ENCODE measurements around the gene GPR39.

GPR39 gene

DNA sequence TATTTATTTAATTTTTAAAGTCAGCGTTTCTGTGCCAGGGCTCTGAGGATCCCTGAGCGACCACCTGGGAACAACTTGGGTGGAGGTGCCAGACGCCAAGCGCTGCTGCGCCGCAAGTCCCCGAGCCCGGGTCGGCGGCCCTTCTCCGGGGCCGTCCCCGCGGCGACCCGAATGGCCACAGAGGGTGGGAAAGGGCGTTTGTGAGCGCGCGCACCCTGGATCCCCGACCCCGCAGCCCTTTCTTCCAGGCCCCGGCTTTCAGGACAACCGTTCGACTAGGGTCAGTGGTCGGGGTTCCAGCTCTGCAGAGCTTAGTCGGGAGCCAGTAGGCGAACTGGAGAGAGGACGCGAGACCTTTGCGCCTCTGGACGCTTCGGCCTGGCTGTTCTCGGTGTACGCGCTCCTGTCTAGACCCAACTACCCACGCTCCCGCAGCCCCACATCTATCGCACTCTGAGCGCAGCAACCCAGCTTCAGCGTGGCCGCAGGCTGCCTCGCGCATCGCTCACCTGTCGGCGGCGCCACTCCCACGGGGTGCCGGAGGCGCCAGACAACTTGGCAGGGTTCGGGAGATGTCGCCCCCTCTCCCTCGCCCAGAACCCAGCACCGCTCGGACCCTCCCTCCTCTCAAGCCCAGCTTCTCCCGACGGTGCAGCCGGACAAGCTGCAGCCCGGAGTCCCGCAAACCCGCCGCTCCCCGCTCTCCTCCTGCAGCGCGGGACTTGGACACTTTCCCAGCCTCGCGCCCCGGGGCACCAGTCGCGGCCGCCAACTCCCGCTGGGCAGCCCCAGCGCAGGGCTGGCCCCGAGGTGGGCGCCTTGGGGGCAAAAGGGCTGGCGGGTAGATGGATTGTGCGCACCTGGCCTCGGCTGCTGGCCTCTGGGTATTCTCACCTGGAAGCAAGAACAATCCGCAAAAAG lies 252.6 kb downstream of the GPR39 start:
- Histone ChIP-seq H3K4me1 (ENCODE audit: control insufficient read depth, low read length) (no peaks in the 10 kb centered on the region), H3K4me2 (ENCODE audit: low read length) (no peak overlapping the region), H3K27ac (ENCODE audit: low read depth, low read length) (no peak overlapping the region), H3K79me2 (ENCODE audit: control insufficient read depth, low read length) (no peaks in the 10 kb centered on the region), H3K4me3 (ENCODE audit: low read length) (no peak overlapping the region), H3F3A (ENCODE audit: control insufficient read depth, insufficient read depth) (no peaks in the 10 kb centered on the region), H4K20me1 (ENCODE audit: control insufficient read depth, insufficient read depth, low read depth, low read length) (no peaks in the 10 kb centered on the region), H3K36me3 (ENCODE audit: control insufficient read depth, low read length) (no peaks in the 10 kb centered on the region), H3K9me2 (replicated peaks; ENCODE audit: control insufficient read depth, low read length) (no peaks in the 10 kb centered on the region), H3K27me3 (ENCODE audit: control insufficient read depth, low read length) (no peaks in the 10 kb centered on the region), H3K9me3 (ENCODE audit: control insufficient read depth, insufficient read depth, low read length) (peaks cover 5% of the 10 kb centered on the region; the same call in 1 of the 2 replicates)
- TF ChIP-seq, protein P1, sequence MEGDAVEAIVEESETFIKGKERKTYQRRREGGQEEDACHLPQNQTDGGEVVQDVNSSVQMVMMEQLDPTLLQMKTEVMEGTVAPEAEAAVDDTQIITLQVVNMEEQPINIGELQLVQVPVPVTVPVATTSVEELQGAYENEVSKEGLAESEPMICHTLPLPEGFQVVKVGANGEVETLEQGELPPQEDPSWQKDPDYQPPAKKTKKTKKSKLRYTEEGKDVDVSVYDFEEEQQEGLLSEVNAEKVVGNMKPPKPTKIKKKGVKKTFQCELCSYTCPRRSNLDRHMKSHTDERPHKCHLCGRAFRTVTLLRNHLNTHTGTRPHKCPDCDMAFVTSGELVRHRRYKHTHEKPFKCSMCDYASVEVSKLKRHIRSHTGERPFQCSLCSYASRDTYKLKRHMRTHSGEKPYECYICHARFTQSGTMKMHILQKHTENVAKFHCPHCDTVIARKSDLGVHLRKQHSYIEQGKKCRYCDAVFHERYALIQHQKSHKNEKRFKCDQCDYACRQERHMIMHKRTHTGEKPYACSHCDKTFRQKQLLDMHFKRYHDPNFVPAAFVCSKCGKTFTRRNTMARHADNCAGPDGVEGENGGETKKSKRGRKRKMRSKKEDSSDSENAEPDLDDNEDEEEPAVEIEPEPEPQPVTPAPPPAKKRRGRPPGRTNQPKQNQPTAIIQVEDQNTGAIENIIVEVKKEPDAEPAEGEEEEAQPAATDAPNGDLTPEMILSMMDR (IDR thresholded peaks at IDR 0.05; ENCODE audit: low read depth, low read length, poor library complexity, severe bottlenecking), result no peak
- TF ChIP-seq EZH2phosphoT487 (IDR thresholded peaks at IDR 0.05; ENCODE audit: borderline replicate concordance, low read length), result no peak

DNA sequence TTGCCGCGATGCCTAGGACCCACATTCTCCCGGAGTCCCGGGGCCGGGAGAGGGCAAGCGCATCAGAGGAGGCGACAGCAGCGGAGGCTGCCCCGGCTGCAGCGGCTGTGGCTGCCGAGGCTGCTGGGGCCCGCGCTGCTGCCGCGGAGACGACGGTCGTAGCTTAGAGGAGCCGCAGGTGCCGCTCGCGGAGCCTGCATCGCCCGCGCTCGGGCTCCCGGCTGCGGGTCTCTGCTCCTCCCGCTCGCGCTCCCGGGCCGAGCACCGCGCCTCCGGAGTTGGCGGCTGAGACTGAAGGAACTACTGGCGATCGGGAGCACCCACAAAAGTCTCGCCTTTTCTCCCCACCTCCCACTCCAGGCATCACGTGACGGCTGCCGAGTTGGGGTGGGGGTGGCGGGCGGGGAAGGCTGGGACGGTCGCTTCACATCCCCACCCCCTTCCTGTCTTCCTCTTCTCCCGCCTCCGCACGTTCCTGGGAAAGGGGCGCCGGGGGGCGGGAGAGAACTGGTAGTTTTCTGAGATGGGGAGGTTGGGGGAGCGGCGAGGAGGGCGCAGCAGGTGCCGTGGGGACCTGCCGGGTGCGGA lies 253.4 kb downstream of the GPR39 start, which contains the start of gene LYPD1:
Gene LYPD1, minus strand, starts transcription at position 298 of the 588 bp plus-strand sequence. Its CDS starts 273 bp downstream, at position 25.
- H3K4me3 ChIP-seq (ENCODE audit: low read length), result no peak within 1 kb of the TSS
- no peak within 1 kb of the TSS for H3K27ac ChIP-seq (ENCODE audit: low read depth, low read length)

DNA sequence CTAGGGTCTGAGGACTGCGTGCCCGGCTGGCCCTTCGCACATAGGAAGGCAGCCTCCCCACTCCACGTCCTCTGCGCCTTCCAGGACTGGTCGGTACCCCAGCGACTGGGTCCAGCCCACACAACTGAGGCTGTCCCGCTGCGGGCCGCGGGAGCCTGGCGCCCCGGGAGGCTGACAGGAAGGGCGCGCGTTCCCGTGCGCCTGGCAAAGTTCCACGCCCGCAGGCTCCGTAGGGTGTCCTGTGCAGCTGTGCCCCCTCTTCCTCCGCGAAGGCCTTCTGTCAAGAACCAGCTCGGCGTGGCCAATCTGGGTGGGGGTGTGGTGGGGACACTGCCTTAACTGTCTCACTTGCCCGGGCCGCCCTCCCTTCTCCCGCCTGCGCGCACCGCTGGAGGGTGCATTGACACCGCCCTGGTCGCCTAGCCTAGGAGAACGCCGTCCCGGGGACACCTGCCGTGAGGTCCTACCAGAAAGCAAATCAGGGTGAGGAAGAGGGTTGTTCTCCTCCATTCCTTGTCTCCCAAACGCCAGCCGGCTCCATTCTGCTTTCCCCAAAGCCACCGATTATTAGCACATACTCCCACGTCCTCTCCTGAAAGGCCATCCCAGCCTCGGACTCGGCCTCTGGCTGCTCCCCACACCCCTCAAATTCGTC lies 254.0 kb downstream of the GPR39 start:
- Histone ChIP-seq H3K36me3 (ENCODE audit: control insufficient read depth, low read length) (no peaks in the 10 kb centered on the region), H3K4me2 (ENCODE audit: low read length) (no peak overlapping the region), H4K20me1 (ENCODE audit: control insufficient read depth, insufficient read depth, low read depth, low read length) (no peaks in the 10 kb centered on the region), H3K4me1 (ENCODE audit: control insufficient read depth, low read length) (no peaks in the 10 kb centered on the region), H3K79me2 (ENCODE audit: control insufficient read depth, low read length) (no peaks in the 10 kb centered on the region), H3F3A (ENCODE audit: control insufficient read depth, insufficient read depth) (no peaks in the 10 kb centered on the region), H3K27ac (ENCODE audit: low read depth, low read length) (no peak overlapping the region), H3K4me3 (ENCODE audit: low read length) (no peak overlapping the region), H3K9me3 (ENCODE audit: control insufficient read depth, insufficient read depth, low read length) (peaks cover 5% of the 10 kb centered on the region; the same call in 1 of the 2 replicates), H3K9me2 (replicated peaks; ENCODE audit: control insufficient read depth, low read length) (no peaks in the 10 kb centered on the region), H3K27me3 (ENCODE audit: control insufficient read depth, low read length) (no peaks in the 10 kb centered on the region)
- no peak for TF ChIP-seq EZH2phosphoT487 (IDR thresholded peaks at IDR 0.05; ENCODE audit: borderline replicate concordance, low read length)
- TF ChIP-seq, protein P1 (IDR thresholded peaks at IDR 0.05; ENCODE audit: low read depth, low read length, poor library complexity, severe bottlenecking), result no peak

More for the DNA sequence above, 253.4 kb downstream of the GPR39 start, which contains the start of gene LYPD1:
- Histone ChIP-seq H3K4me2 (ENCODE audit: low read length) (no peak within 1 kb of the TSS), H3K36me3 (ENCODE audit: control insufficient read depth, low read length) (no peaks in the 10 kb centered on the region), H3K4me1 (ENCODE audit: control insufficient read depth, low read length) (no peaks in the 10 kb centered on the region), H3K9me2 (replicated peaks; ENCODE audit: control insufficient read depth, low read length) (no peaks in the 10 kb centered on the region), H3K79me2 (ENCODE audit: control insufficient read depth, low read length) (no peaks in the 10 kb centered on the region), H3F3A (ENCODE audit: control insufficient read depth, insufficient read depth) (no peaks in the 10 kb centered on the region), H4K20me1 (ENCODE audit: control insufficient read depth, insufficient read depth, low read depth, low read length) (no peaks in the 10 kb centered on the region), H3K9me3 (ENCODE audit: control insufficient read depth, insufficient read depth, low read length) (peaks cover 5% of the 10 kb centered on the region; the same call in 1 of the 2 replicates), H3K27me3 (ENCODE audit: control insufficient read depth, low read length) (no peaks in the 10 kb centered on the region)
- TF ChIP-seq EZH2phosphoT487 (IDR thresholded peaks at IDR 0.05; ENCODE audit: borderline replicate concordance, low read length), result no peak
- TF ChIP-seq, protein P1 (IDR thresholded peaks at IDR 0.05; ENCODE audit: low read depth, low read length, poor library complexity, severe bottlenecking), result no peak
